ENCODE results near the gene AGAP9. TPM values are rescaled to one million over a fixed set of nuclear protein-coding genes. Genes with fewer than 3 reads are reported as not detected.
"Not testable (repeated sequence)": the region's sequence is repeated elsewhere in the genome, so short reads cannot be mapped to it uniquely, and the experiment has no call there.

Gene AGAP9
- total RNA-seq, 1 donor from 2014 or later, result 24.0 TPM

DNA sequence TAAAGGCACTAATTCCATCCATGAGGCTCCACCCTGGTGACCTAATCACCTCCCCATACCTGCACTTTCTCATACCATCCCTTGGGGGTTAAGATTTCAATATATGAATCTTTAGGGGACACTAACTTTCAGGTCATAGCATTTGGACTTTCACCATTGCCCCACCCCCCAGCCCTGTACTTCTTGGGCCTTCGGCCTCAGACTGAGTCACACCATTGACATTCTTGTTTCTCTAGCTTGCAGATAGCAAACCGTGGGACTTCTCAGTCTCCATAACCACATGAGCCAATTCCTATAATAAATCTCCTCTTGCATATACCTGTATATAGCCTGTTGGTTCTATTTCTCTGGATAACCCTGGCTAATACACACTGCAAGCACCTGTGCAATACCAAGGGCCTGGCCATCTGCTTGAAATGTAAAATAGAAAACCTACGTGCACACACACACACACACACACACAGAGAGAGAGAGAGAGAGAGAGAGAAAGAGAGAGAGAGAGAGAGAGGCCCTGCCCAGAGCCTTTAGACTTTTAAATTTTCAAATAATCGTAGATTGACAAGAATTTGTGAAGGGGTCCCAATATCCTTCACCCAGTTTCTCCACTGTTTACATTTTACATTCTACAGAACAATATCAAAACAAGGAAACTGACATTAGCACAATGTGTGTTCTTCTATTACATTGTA, 64.8 kb downstream of the AGAP9 start:
- no peak overlapping the region for H3K27ac Mint-ChIP-seq
- peaks cover 8% of the 10 kb centered on the region for H3K4me1 Mint-ChIP-seq
- H3K4me3 Mint-ChIP-seq, result no peak overlapping the region
- H3K9me3 Mint-ChIP-seq, result no peaks in the 10 kb centered on the region
- TF ChIP-seq CTCF (IDR thresholded peaks at IDR 0.05; ENCODE audit: unreplicated experiment), result no peak
- H3K27me3 Mint-ChIP-seq (ENCODE audit: low read depth), result peaks cover 4% of the 10 kb centered on the region
- peak in 1 of 2 experiments; percentile 6 for DNase-seq (ENCODE audit: low spot score in 2 of 2, unreplicated experiment in 2 of 2)
- H3K36me3 Mint-ChIP-seq, result no peaks in the 10 kb centered on the region

DNA sequence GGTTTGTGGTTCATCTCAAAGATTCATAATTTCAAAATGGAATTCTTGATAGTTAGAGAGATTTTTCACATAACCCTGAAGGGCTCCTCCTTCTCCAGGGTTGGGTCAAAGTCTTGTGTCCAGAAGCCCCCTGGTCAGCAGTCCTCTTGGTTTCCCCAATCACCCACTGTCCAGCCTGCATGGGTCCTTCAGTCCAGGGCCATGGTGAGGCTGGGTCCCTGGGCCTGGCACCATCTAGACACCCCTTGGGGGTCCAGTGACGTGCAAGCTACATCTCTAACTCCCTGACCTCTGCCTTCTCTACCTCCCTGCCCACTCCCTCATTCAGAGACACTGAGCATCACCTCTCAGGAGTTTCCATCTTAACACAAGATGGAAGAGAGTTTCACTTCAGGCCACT, 65.6 kb downstream of the AGAP9 start:
- H3K4me3 Mint-ChIP-seq, result no peak overlapping the region
- no peak for TF ChIP-seq CTCF (IDR thresholded peaks at IDR 0.05; ENCODE audit: unreplicated experiment)
- H3K9me3 Mint-ChIP-seq, result no peaks in the 10 kb centered on the region
- peaks cover 4% of the 10 kb centered on the region for H3K27me3 Mint-ChIP-seq (ENCODE audit: low read depth)
- H3K27ac Mint-ChIP-seq, result no peak overlapping the region
- DNase-seq (ENCODE audit: low spot score in 2 of 2, unreplicated experiment in 2 of 2), result peak in 1 of 2 experiments; percentile 11
- H3K36me3 Mint-ChIP-seq, result no peaks in the 10 kb centered on the region
- H3K4me1 Mint-ChIP-seq, result peaks cover 9% of the 10 kb centered on the region

DNA sequence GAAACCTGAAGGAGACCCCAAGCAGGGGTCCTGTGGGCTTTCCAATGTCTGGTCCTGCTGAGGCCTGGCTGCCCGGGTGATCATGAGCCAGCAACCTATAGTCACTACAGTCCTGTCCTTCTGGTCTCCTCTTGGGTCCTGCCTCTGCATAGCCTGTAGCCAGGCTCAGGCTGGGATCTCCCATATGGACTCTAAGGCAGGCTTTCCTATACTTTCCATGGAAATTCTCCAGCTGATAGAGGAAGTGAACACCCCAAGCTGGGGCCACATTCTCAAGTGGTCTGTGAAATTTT, 66.0 kb downstream of the AGAP9 start:
- H3K9me3 Mint-ChIP-seq, result no peaks in the 10 kb centered on the region
- peaks cover 4% of the 10 kb centered on the region for H3K27me3 Mint-ChIP-seq (ENCODE audit: low read depth)
- H3K4me3 Mint-ChIP-seq, result no peak overlapping the region
- H3K4me1 Mint-ChIP-seq, result peaks cover 11% of the 10 kb centered on the region
- DNase-seq (ENCODE audit: low spot score in 2 of 2, unreplicated experiment in 2 of 2), result peak in 1 of 2 experiments; percentile 33
- no peak overlapping the region for H3K27ac Mint-ChIP-seq
- no peaks in the 10 kb centered on the region for H3K36me3 Mint-ChIP-seq
- TF ChIP-seq CTCF (IDR thresholded peaks at IDR 0.05; ENCODE audit: unreplicated experiment), result no peak

DNA sequence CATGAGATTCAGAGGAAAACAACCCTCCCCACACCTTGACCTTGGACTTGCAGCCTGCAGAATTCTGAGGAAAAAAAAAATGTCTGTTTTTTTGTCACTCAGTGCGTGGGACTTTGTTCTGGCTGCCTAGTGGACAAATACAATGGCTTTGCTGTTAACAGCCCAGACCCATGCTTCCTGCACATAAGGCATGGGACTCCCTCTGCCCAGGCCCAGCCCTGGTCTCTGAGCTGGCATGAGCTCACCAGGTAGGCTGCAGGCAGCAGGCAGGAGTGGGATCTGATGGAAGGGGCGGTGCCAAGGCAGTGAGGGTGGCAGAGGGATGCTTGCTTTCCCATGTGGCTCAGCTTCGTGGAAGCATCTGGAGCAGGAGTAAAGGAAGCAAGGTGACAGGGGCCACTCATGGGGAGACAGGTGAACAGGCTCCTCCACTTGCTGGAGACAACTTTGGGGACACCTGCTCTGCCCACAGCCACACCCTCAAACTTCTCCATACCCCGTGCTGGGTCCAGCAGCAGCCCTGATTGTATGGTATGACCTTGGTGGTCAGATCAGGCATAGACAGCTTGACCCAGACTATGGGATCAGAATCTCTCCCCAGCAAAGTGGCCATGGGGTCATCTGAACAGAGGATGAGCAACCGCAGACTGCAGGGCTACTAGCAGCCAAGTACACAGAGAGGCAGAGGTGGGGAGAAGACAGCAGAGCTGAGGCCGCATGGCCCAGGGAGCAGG, 66.5 kb downstream of the AGAP9 start:
- no peaks in the 10 kb centered on the region for H3K36me3 Mint-ChIP-seq
- DNase-seq (ENCODE audit: low spot score in 2 of 2, unreplicated experiment in 2 of 2), result no peak
- no peak for TF ChIP-seq CTCF (IDR thresholded peaks at IDR 0.05; ENCODE audit: unreplicated experiment)
- H3K4me1 Mint-ChIP-seq, result peaks cover 14% of the 10 kb centered on the region
- H3K27ac Mint-ChIP-seq, result no peak overlapping the region
- H3K4me3 Mint-ChIP-seq, result no peak overlapping the region
- H3K27me3 Mint-ChIP-seq (ENCODE audit: low read depth), result peaks cover 4% of the 10 kb centered on the region
- H3K9me3 Mint-ChIP-seq, result no peaks in the 10 kb centered on the region

DNA sequence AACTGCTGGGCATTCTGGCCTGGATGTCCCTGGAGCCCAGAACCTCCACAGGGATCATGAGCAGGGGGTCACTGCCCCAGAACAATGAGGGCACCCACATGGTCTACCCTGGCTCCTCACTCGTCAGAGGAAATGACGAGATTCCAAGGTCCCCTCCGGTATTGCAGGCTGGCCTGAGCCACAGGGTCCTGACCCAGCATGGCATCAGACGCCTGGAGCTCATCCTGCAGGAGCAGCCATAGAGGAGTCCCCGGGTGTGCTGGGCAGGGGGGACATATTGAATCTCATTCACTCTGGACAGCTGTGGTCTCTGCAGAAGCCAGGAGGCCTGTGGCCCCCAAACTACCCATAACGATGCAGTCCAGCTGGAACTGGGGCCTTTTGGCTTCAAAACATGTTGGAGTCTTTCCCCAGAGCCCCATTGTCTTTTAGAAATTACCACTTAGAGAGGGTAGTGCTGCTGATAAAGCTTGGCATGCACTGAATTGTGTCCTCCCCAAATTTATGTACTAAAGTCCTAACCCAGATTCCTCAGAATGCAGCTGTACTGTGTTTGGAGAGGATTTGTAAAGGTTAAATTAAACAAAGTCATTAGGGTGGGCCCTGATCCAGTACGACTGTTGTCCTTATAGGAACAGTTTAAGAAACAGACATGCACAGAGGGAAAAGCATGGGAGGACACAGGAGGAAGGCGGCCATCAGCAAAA, 67.2 kb downstream of the AGAP9 start:
- TF ChIP-seq CTCF (IDR thresholded peaks at IDR 0.05; ENCODE audit: unreplicated experiment), result no peak
- no peak for DNase-seq (ENCODE audit: low spot score in 2 of 2, unreplicated experiment in 2 of 2)
- Mint-ChIP-seq H3K27me3 (ENCODE audit: low read depth) (peaks cover 4% of the 10 kb centered on the region), H3K36me3 (no peaks in the 10 kb centered on the region), H3K4me3 (no peak overlapping the region), H3K9me3 (no peaks in the 10 kb centered on the region), H3K27ac (no peak overlapping the region), H3K4me1 (peaks cover 13% of the 10 kb centered on the region)

DNA sequence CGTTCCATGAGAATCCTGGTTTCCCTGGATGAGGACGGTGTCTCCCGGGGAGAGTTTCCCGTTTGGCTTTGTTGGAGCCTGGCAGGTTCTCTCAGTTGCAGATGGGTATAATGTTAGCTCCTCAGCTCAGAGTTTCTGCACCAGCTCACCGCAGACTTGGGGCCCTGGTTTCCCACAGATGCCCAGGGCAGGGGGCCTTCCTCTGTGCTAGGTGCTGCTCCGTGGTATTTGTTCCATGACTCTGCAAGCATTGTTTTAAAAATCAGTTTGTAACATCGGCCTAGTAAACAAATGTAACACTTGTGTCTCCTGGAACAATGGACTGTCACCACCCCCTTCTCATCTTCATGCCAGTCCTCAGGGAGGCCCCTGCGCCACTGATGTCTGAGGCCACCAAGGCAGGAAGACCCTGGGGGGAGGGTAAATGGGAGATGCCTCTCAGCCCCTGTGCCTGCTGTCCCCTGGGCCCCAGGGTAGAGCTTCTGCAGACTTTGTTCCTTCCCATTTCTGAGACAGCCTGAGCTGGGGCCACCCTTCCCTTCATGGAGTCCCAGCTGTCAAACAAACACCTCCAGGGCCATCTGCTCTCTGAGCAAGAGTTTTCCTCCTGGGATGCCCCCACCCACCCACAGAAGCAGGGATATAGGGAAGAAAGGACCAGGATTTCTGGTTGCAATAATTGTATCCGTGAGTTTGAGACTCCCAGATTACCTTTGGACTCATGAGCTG, 67.9 kb downstream of the AGAP9 start:
- not testable (repeated sequence) for H3K9me3 Mint-ChIP-seq; DNase-seq (ENCODE audit: low spot score in 2 of 2, unreplicated experiment in 2 of 2); H3K27me3 Mint-ChIP-seq (ENCODE audit: low read depth); H3K36me3 Mint-ChIP-seq; H3K4me3 Mint-ChIP-seq; H3K27ac Mint-ChIP-seq; H3K4me1 Mint-ChIP-seq

Data from mesothelial cell of epicardium (in vitro differentiated cells).